ENCODE measurements around the gene KRT83. TPM values are rescaled to one million over a fixed set of nuclear protein-coding genes. Genes with fewer than 3 reads are reported as not detected.

The KRT83 gene
- total RNA-seq, 4 donors from 2014 or later, result 10.3 to 97.1 (median 33.9) TPM; not detected in 1

- Histone ChIP-seq H3K27ac (no peak overlapping the region), H3K36me3 (no peaks in the 10 kb centered on the region), H3K27me3 (peaks cover 28% of the 10 kb centered on the region), H3K9me3 (no peaks in the 10 kb centered on the region), H3K4me3 (no peak overlapping the region), H3K4me1 (peaks cover 9% of the 10 kb centered on the region)
- TF ChIP-seq CTCF (IDR thresholded peaks at IDR 0.05), result no peak
- no peak for TF ChIP-seq POLR2A (IDR thresholded peaks at IDR 0.05)
- TF ChIP-seq EP300 (IDR thresholded peaks at IDR 0.05), result no peak
- TF ChIP-seq POLR2AphosphoS5 (IDR thresholded peaks at IDR 0.05), result no peak
- WGBS, result 64% methylated on average over 1 of the region's 1 CpG
- DNase-seq (ENCODE audit: low spot score in 2 of 2), result peak in 1 of 2 donors; percentile 26
Measured at GRCh38 chr12:52323001-52323400, 1.8 kb upstream of the KRT83 start.

GRCh38 chr12:52322069-52322468 lies 871 bp upstream of the KRT83 start:
- no peak for DNase-seq (ENCODE audit: low spot score in 2 of 2)
- Histone ChIP-seq H3K4me1 (peaks cover 5% of the 10 kb centered on the region), H3K27ac (no peak overlapping the region), H3K4me3 (no peak overlapping the region), H3K27me3 (peaks cover 28% of the 10 kb centered on the region), H3K36me3 (no peaks in the 10 kb centered on the region), H3K9me3 (no peaks in the 10 kb centered on the region)
- WGBS, result 84% methylated on average over 1 of the region's 1 CpG
- no peak for TF ChIP-seq EP300 (IDR thresholded peaks at IDR 0.05)
- TF ChIP-seq POLR2A (IDR thresholded peaks at IDR 0.05), result no peak
- TF ChIP-seq POLR2AphosphoS5 (IDR thresholded peaks at IDR 0.05), result no peak
- no peak for TF ChIP-seq CTCF (IDR thresholded peaks at IDR 0.05)

GRCh38 chr12:52321418-52321817 lies 220 bp upstream of the KRT83 start:
- H3K27me3 ChIP-seq, result peaks cover 28% of the 10 kb centered on the region
- H3K36me3 ChIP-seq, result no peaks in the 10 kb centered on the region
- H3K9me3 ChIP-seq, result no peaks in the 10 kb centered on the region
- DNase-seq (ENCODE audit: low spot score in 2 of 2), result peak in 1 of 2 donors; percentile 55
- peaks cover 5% of the 10 kb centered on the region for H3K4me1 ChIP-seq
- 56% methylated on average over 4 of the region's 4 CpGs for WGBS
- TF ChIP-seq POLR2AphosphoS5 (IDR thresholded peaks at IDR 0.05), result no peak
- no peak for TF ChIP-seq CTCF (IDR thresholded peaks at IDR 0.05)
- no peak for TF ChIP-seq EP300 (IDR thresholded peaks at IDR 0.05)
- TF ChIP-seq POLR2A (IDR thresholded peaks at IDR 0.05), result no peak
- no peak overlapping the region for H3K4me3 ChIP-seq
- no peak overlapping the region for H3K27ac ChIP-seq

- TF ChIP-seq POLR2AphosphoS5 (IDR thresholded peaks at IDR 0.05), result no peak
- H3K27me3 ChIP-seq, result peaks cover 34% of the 10 kb centered on the region
- H3K36me3 ChIP-seq, result no peaks in the 10 kb centered on the region
- H3K4me1 ChIP-seq, result peaks cover 5% of the 10 kb centered on the region
- WGBS, result 71% methylated on average over 11 of the region's 11 CpGs
- no peak overlapping the region for H3K4me3 ChIP-seq
- H3K9me3 ChIP-seq, result no peaks in the 10 kb centered on the region
- DNase-seq (ENCODE audit: low spot score in 2 of 2), result peak in 1 of 2 donors; percentile 27
- H3K27ac ChIP-seq, result no peak overlapping the region
Measured at GRCh38 chr12:52319097-52319496, 2.1 kb downstream of the KRT83 start.

GRCh38 chr12:52318241-52318990 lies 2.8 kb downstream of the KRT83 start:
- Histone ChIP-seq H3K36me3 (no peaks in the 10 kb centered on the region), H3K4me3 (no peak overlapping the region), H3K9me3 (no peaks in the 10 kb centered on the region), H3K4me1 (peaks cover 5% of the 10 kb centered on the region), H3K27me3 (peaks cover 40% of the 10 kb centered on the region), H3K27ac (no peak overlapping the region)
- no peak for TF ChIP-seq EP300 (IDR thresholded peaks at IDR 0.05)
- no peak for TF ChIP-seq POLR2AphosphoS5 (IDR thresholded peaks at IDR 0.05)
- TF ChIP-seq CTCF (IDR thresholded peaks at IDR 0.05), result no peak
- TF ChIP-seq POLR2A (IDR thresholded peaks at IDR 0.05), result no peak
- 89% methylated on average over 11 of the region's 11 CpGs for WGBS
- DNase-seq (ENCODE audit: low spot score in 2 of 2), result peak in 1 of 2 donors; percentile 35

All from suprapubic skin (tissue), 4 donors.